ENCODE results near the gene ERI2.
A peak's percentile ranks its signal among the peaks of the same experiment; 100 is the strongest.

Gene ERI2

GRCh38 chr16:20806168-20807050, at the start of gene ERI2, which contains the start of gene REXO5:
ERI2 (minus strand) TSS chr16:20806472; CDS start chr16:20806430, 42 bp downstream.
REXO5 (plus strand) TSS chr16:20806527; CDS start chr16:20806954, 427 bp downstream.
- Mint-ChIP-seq H3K27ac (peak within 1 kb of the TSS; percentile 95), H3K9me3 (no peaks in the 10 kb centered on the region)

DNA sequence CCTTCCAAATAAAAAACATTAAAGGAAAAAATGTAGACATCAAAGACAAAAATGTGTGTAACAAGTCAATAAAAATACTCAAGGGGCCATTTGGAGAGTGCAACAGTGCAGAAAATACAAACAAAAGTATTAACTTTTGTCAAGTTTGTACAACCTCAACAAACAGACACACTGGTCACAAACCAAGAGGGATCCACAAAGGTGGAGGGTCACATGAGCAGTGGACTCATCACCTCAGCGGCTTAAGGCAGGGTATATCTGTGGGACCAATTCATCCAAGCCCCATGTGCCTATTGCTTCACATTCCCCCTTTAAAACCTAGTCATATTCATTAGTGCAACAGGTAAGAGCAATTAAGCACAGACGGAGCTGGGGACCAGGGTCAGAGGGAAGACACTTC, 48.7 kb upstream of the ERI2 start:
- H3K4me3 Mint-ChIP-seq: no peak overlapping the region
- H3K36me3 Mint-ChIP-seq (ENCODE audit: low read depth): peaks cover 29% of the 10 kb centered on the region
- no peaks in the 10 kb centered on the region for H3K27me3 Mint-ChIP-seq (ENCODE audit: low read depth)
- no peak overlapping the region for H3K27ac Mint-ChIP-seq
- DNase-seq (ENCODE audit: low spot score): no peak
- peaks cover 14% of the 10 kb centered on the region for H3K4me1 Mint-ChIP-seq (ENCODE audit: low read depth)
- no peaks in the 10 kb centered on the region for H3K9me3 Mint-ChIP-seq

More at GRCh38 chr16:20806168-20807050, at the start of gene ERI2, which contains the start of gene REXO5:
- H3K27me3 Mint-ChIP-seq (ENCODE audit: low read depth): no peaks in the 10 kb centered on the region
- H3K4me3 Mint-ChIP-seq: peak within 1 kb of the TSS; percentile 99
- peak; percentile 75 for DNase-seq (ENCODE audit: low spot score)
- peaks cover 14% of the 10 kb centered on the region for H3K36me3 Mint-ChIP-seq (ENCODE audit: low read depth)
- peaks cover 29% of the 10 kb centered on the region for H3K4me1 Mint-ChIP-seq (ENCODE audit: low read depth)

GRCh38 chr16:20853981-20854620, 47.8 kb upstream of the ERI2 start:
- Mint-ChIP-seq H3K4me1 (ENCODE audit: low read depth) (peaks cover 16% of the 10 kb centered on the region), H3K27me3 (ENCODE audit: low read depth) (no peaks in the 10 kb centered on the region), H3K4me3 (no peak overlapping the region), H3K27ac (no peak overlapping the region), H3K9me3 (no peaks in the 10 kb centered on the region), H3K36me3 (ENCODE audit: low read depth) (peaks cover 25% of the 10 kb centered on the region)
- DNase-seq (ENCODE audit: low spot score): no peak

- Mint-ChIP-seq H3K27ac (no peak overlapping the region), H3K9me3 (no peaks in the 10 kb centered on the region), H3K4me3 (no peak overlapping the region), H3K4me1 (ENCODE audit: low read depth) (peaks cover 16% of the 10 kb centered on the region), H3K36me3 (ENCODE audit: low read depth) (peaks cover 25% of the 10 kb centered on the region), H3K27me3 (ENCODE audit: low read depth) (no peaks in the 10 kb centered on the region)
- DNase-seq (ENCODE audit: low spot score): no peak
Observed at GRCh38 chr16:20853143-20853542, 46.9 kb upstream of the ERI2 start.

- DNase-seq (ENCODE audit: low spot score): no peak
- Mint-ChIP-seq H3K27me3 (ENCODE audit: low read depth) (no peaks in the 10 kb centered on the region), H3K9me3 (no peaks in the 10 kb centered on the region), H3K4me3 (no peak overlapping the region), H3K27ac (no peak overlapping the region), H3K36me3 (ENCODE audit: low read depth) (peaks cover 24% of the 10 kb centered on the region), H3K4me1 (ENCODE audit: low read depth) (peaks cover 13% of the 10 kb centered on the region)
Observed at GRCh38 chr16:20851601-20852000, 45.3 kb upstream of the ERI2 start.

DNA sequence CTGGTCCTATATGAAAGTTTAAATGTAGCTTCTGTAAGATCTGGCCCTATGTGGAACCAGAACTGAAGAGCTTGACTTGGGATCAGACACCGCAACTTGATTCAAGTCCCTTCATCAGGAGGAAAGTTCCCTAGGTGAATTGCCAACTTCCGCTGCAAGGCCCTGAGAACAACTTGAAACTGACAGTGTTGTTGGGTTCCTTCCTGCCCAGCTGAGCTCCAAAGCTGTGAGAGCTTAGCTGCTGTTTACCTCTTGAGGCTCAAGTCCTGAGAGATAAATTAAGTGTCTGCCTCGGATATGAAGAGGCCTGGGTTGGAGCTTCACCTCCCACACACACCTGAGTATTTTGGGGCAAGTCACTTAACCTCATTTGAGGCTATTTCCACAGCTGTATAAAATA, 44.7 kb upstream of the ERI2 start:
- Mint-ChIP-seq H3K4me3 (no peak overlapping the region), H3K27ac (no peak overlapping the region), H3K9me3 (no peaks in the 10 kb centered on the region), H3K4me1 (ENCODE audit: low read depth) (peaks cover 11% of the 10 kb centered on the region), H3K36me3 (ENCODE audit: low read depth) (peaks cover 23% of the 10 kb centered on the region), H3K27me3 (ENCODE audit: low read depth) (no peaks in the 10 kb centered on the region)
- no peak for DNase-seq (ENCODE audit: low spot score)

- no peak overlapping the region for H3K27ac Mint-ChIP-seq
- H3K27me3 Mint-ChIP-seq (ENCODE audit: low read depth): no peaks in the 10 kb centered on the region
- peaks cover 19% of the 10 kb centered on the region for H3K36me3 Mint-ChIP-seq (ENCODE audit: low read depth)
- no peak overlapping the region for H3K4me3 Mint-ChIP-seq
- peaks cover 17% of the 10 kb centered on the region for H3K4me1 Mint-ChIP-seq (ENCODE audit: low read depth)
- no peaks in the 10 kb centered on the region for H3K9me3 Mint-ChIP-seq
- peak; percentile 36 for DNase-seq (ENCODE audit: low spot score)
Observed at GRCh38 chr16:20849589-20850390, 43.5 kb upstream of the ERI2 start.

DNA sequence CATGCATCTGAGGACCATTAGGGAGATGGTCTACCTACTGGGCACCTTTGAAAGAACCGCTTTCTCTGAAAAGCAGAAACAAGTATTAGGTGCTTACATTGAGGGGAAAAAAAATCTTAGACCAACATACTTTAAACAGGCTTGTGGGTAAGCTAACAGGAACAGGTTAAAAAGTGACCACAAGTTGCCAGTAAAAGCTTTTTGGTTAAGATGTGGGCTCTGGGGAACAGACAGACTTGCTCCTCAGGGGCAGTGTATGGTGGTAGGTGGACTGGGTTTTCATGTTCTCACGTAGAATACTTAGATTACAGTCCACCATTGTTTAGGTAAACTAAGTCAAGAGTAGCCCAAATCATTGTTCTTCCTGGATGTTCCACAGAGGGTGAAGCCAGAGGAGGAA, 41.3 kb upstream of the ERI2 start:
- no peak for DNase-seq (ENCODE audit: low spot score)
- H3K4me1 Mint-ChIP-seq (ENCODE audit: low read depth): peaks cover 29% of the 10 kb centered on the region
- H3K27me3 Mint-ChIP-seq (ENCODE audit: low read depth): no peaks in the 10 kb centered on the region
- no peak overlapping the region for H3K27ac Mint-ChIP-seq
- no peak overlapping the region for H3K4me3 Mint-ChIP-seq
- H3K9me3 Mint-ChIP-seq: no peaks in the 10 kb centered on the region
- peaks cover 16% of the 10 kb centered on the region for H3K36me3 Mint-ChIP-seq (ENCODE audit: low read depth)

DNA sequence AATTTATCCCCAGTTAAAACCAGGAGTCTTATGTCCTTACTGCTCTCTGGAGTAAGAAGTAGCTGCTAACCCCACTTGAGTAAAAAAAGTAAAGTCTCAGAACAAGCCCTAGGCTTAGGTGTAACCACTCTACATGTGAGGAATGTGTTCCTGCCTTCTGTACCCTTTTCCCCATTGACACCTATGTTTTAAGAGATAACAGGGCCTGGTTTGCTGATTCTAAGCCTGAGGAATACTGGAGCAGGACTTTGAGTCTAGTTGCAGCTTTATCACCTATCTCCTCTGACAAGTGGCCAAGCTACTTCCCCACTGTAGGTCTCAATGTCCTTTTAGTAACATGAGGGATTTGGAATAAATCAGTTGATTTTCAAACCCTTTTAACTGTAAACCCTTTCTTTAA, 40.3 kb upstream of the ERI2 start:
- Mint-ChIP-seq H3K4me3 (no peak overlapping the region), H3K27me3 (ENCODE audit: low read depth) (no peaks in the 10 kb centered on the region), H3K27ac (no peak overlapping the region), H3K36me3 (ENCODE audit: low read depth) (peaks cover 20% of the 10 kb centered on the region), H3K4me1 (ENCODE audit: low read depth) (peaks cover 29% of the 10 kb centered on the region), H3K9me3 (no peaks in the 10 kb centered on the region)
- DNase-seq (ENCODE audit: low spot score): no peak

- peaks cover 31% of the 10 kb centered on the region for H3K4me1 Mint-ChIP-seq (ENCODE audit: low read depth)
Observed at GRCh38 chr16:20846030-20846429, 39.8 kb upstream of the ERI2 start.

DNA sequence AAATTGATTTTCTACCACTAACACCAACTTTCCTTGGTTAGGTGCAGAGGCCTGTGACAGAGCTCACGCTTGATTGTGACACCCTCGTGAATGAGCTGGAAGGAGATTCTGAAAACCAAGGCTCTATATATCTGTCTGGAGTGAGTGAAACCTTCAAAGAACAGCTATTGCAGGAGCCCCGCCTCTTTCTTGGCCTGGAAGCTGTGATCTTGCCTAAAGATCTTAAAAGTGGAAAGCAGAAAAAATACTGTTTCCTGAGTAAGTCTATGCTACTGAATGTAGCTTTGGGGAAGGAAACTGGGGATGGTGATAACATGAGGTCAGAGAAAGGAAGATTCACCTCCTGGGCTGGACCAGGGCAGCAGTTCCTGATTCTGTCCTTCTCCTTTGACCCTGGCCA, 38.3 kb upstream of the ERI2 start:
- H3K27me3 Mint-ChIP-seq (ENCODE audit: low read depth): no peaks in the 10 kb centered on the region
- H3K4me3 Mint-ChIP-seq: peak overlapping the region; percentile 49
- H3K36me3 Mint-ChIP-seq (ENCODE audit: low read depth): peaks cover 30% of the 10 kb centered on the region
- H3K4me1 Mint-ChIP-seq (ENCODE audit: low read depth): peaks cover 21% of the 10 kb centered on the region
- H3K27ac Mint-ChIP-seq: peak overlapping the region; percentile 70
- DNase-seq (ENCODE audit: low spot score): no peak
- H3K9me3 Mint-ChIP-seq: no peaks in the 10 kb centered on the region

More at GRCh38 chr16:20846030-20846429, 39.8 kb upstream of the ERI2 start:
- peaks cover 22% of the 10 kb centered on the region for H3K36me3 Mint-ChIP-seq (ENCODE audit: low read depth)
- no peak overlapping the region for H3K27ac Mint-ChIP-seq
- no peaks in the 10 kb centered on the region for H3K9me3 Mint-ChIP-seq
- no peak for DNase-seq (ENCODE audit: low spot score)
- no peaks in the 10 kb centered on the region for H3K27me3 Mint-ChIP-seq (ENCODE audit: low read depth)
- no peak overlapping the region for H3K4me3 Mint-ChIP-seq

DNA sequence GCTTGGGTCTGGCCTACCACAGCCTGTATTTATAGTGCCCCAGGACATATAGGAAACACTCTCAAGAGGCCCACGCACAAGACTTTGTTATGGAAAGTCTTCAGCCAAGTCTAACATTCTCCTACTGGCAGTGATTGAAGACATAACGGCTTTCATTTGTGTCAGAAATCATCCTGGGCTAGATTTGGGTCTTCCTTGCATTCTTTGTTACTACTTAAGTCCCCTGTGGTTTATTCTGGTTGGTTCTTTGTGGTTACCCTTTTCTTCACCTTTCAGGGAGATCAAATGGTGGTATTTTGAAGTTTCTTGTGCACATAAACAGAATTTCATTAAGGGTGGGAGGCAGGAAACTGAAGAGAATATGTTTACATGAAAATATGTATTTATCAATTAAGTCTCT, 37.8 kb upstream of the ERI2 start:
- no peak for DNase-seq (ENCODE audit: low spot score)
- Mint-ChIP-seq H3K4me3 (peak overlapping the region; percentile 46), H3K27me3 (ENCODE audit: low read depth) (no peaks in the 10 kb centered on the region)

GRCh38 chr16:20839504-20839903, 33.2 kb upstream of the ERI2 start:
- Mint-ChIP-seq H3K9me3 (peaks cover 3% of the 10 kb centered on the region), H3K27me3 (ENCODE audit: low read depth) (no peaks in the 10 kb centered on the region), H3K4me3 (no peak overlapping the region), H3K27ac (no peak overlapping the region), H3K36me3 (ENCODE audit: low read depth) (peaks cover 62% of the 10 kb centered on the region), H3K4me1 (ENCODE audit: low read depth) (peaks cover 14% of the 10 kb centered on the region)
- no peak for DNase-seq (ENCODE audit: low spot score)

More for the DNA sequence above, 37.8 kb upstream of the ERI2 start:
- Mint-ChIP-seq H3K36me3 (ENCODE audit: low read depth) (peaks cover 32% of the 10 kb centered on the region), H3K9me3 (no peaks in the 10 kb centered on the region), H3K27ac (peak overlapping the region; percentile 66), H3K4me1 (ENCODE audit: low read depth) (peaks cover 23% of the 10 kb centered on the region)

Measured in T-helper 2 cell treated with Interferon-gamma antibody and Interleukin-4, amounts not matched to agents 5 μg/mL and 100 μg/mL, for 36 hours (primary cell).